ENCODE data around the gene NAV2. TPM values are rescaled to one million over a fixed set of nuclear protein-coding genes. Genes with fewer than 3 reads are reported as not detected.

NAV2 gene
- total and polyA plus RNA-seq, 5 donors = 4.4 to 12.9 (median 8.6) TPM

GRCh38 chr11:19730373-19730772, 17.7 kb downstream of the NAV2 start:
- WGBS = 67% methylated on average over 11 of the region's 11 CpGs
- no peaks in the 10 kb centered on the region for H3K9me3 ChIP-seq (ENCODE audit: control insufficient read depth, low read length)
- no peaks in the 10 kb centered on the region for H3K27me3 ChIP-seq (ENCODE audit: control insufficient read depth, insufficient read depth)
- intact Hi-C loops (cut with DNase I) = loop anchor here in 1 of 4 donors (10.0 kb wide), 1 partner anchor 56 kb away; no protein-coding TSS in a partner anchor
- H3K4me3 ChIP-seq (ENCODE audit: low read length) = no peak overlapping the region
- H3K27ac ChIP-seq (ENCODE audit: low read length) = no peak overlapping the region
- peaks cover 8% of the 10 kb centered on the region for H3K4me1 ChIP-seq (ENCODE audit: control insufficient read depth, insufficient read depth, low read length)
- peak; percentile 58 to 72 for ATAC-seq
- DNase-seq = peak; percentile 46 to 73 (median 69)

GRCh38 chr11:19734171-19734570, 21.5 kb downstream of the NAV2 start:
- intact Hi-C loops (cut with DNase I) = loop anchor here in 1 of 4 donors (10.0 kb wide), 1 partner anchor 59 kb away; no protein-coding TSS in a partner anchor
- no peak overlapping the region for H3K4me3 ChIP-seq (ENCODE audit: low read length)

GRCh38 chr11:19735157-19735908, 22.7 kb downstream of the NAV2 start:
- Histone ChIP-seq H3K27me3 (ENCODE audit: control insufficient read depth, insufficient read depth) (no peaks in the 10 kb centered on the region), H3K4me3 (ENCODE audit: low read length) (no peak overlapping the region), H3K9me3 (ENCODE audit: control insufficient read depth, low read length) (no peaks in the 10 kb centered on the region), H3K4me1 (ENCODE audit: control insufficient read depth, insufficient read depth, low read length) (peaks cover 12% of the 10 kb centered on the region), H3K27ac (ENCODE audit: low read length) (no peak overlapping the region)
- 73% methylated on average over 7 of the region's 7 CpGs for WGBS
- ATAC-seq (no peak), DNase-seq (no peak)
- intact Hi-C loops (cut with DNase I) = loop anchor here in 1 of 4 donors (10.0 kb wide), 1 partner anchor 61 kb away; no protein-coding TSS in a partner anchor

More at GRCh38 chr11:19734171-19734570, 21.5 kb downstream of the NAV2 start:
- peaks cover 5% of the 10 kb centered on the region for H3K4me1 ChIP-seq (ENCODE audit: control insufficient read depth, insufficient read depth, low read length)
- DNase-seq (no peak), ATAC-seq (no peak)
- no peak overlapping the region for H3K27ac ChIP-seq (ENCODE audit: low read length)
- H3K9me3 ChIP-seq (ENCODE audit: control insufficient read depth, low read length) = no peaks in the 10 kb centered on the region
- H3K27me3 ChIP-seq (ENCODE audit: control insufficient read depth, insufficient read depth) = no peaks in the 10 kb centered on the region
- whole genome bisulfite sequencing = 85% methylated on average over 2 of the region's 2 CpGs

DNA sequence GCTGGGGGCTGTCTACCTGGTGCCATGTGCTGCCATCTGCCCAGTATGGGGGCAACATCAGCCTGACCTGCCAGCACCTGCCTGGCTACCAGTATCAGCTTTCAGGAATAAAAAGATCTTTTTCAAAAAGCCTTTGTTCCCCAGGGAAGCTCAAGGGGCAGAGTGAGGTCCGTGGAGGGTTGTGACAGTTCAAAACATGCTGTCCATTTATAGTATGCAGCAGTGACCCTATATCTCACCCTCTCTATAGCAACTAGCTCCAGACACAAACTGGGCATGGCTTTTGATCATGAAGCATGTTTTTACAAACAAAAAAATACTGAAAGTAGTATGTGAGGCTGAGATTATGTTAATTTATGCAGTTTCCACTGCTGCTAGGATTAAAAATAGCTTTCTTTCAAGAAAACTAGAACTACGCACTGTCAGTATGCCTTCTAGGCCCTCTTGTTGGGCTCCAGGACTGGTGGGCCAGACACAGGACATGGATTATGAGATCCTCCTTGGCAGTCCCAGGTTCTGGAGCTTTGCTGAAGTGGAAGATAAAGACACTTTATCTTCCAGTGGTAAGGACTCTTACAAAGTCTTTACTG, 23.4 kb downstream of the NAV2 start:
- H3K27me3 ChIP-seq (ENCODE audit: control insufficient read depth, insufficient read depth) = no peaks in the 10 kb centered on the region
- ATAC-seq (no peak), DNase-seq (no peak)
- peaks cover 12% of the 10 kb centered on the region for H3K4me1 ChIP-seq (ENCODE audit: control insufficient read depth, insufficient read depth, low read length)
- 64% methylated on average over 2 of the region's 2 CpGs for WGBS
- no peaks in the 10 kb centered on the region for H3K9me3 ChIP-seq (ENCODE audit: control insufficient read depth, low read length)
- H3K27ac ChIP-seq (ENCODE audit: low read length) = no peak overlapping the region
- H3K4me3 ChIP-seq (ENCODE audit: low read length) = no peak overlapping the region
- intact Hi-C loops (cut with DNase I) = loop anchor here in 1 of 4 donors (10.0 kb wide), 1 partner anchor 61 kb away; no protein-coding TSS in a partner anchor

GRCh38 chr11:19736831-19737230, 24.2 kb downstream of the NAV2 start:
- WGBS = 88% methylated on average over 3 of the region's 3 CpGs
- Histone ChIP-seq H3K4me3 (ENCODE audit: low read length) (no peak overlapping the region), H3K27me3 (ENCODE audit: control insufficient read depth, insufficient read depth) (no peaks in the 10 kb centered on the region), H3K27ac (ENCODE audit: low read length) (no peak overlapping the region), H3K4me1 (ENCODE audit: control insufficient read depth, insufficient read depth, low read length) (peaks cover 12% of the 10 kb centered on the region), H3K9me3 (ENCODE audit: control insufficient read depth, low read length) (no peaks in the 10 kb centered on the region)
- DNase-seq (no peak), ATAC-seq (no peak)
- intact Hi-C loops (cut with DNase I) = loop anchor here in 1 of 4 donors (10.0 kb wide), 1 partner anchor 62 kb away; no protein-coding TSS in a partner anchor

DNA sequence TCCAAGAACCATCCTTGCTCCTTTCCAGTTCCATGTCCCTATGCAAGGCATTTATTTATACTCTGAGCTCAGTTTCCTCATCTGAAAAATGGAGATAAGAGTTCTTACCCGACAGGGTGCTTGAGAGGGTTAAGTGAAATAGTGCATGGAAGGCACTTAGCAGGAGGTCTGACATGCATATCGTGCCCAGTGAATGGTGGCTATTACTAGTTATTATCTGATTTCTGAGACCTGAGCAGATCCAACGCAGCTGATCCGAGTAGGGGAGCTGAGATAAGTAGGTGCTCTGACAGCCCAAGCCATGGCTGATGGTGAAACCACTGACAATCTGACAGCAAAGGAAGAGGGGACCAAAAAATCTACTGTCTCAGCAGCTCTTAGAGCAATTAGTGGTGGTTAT, 24.9 kb downstream of the NAV2 start:
- DNase-seq = no peak
- no peaks in the 10 kb centered on the region for H3K27me3 ChIP-seq (ENCODE audit: control insufficient read depth, insufficient read depth)
- intact Hi-C loops (cut with DNase I) = loop anchor here in 1 of 4 donors (10.0 kb wide), 1 partner anchor 63 kb away; no protein-coding TSS in a partner anchor
- H3K4me1 ChIP-seq (ENCODE audit: control insufficient read depth, insufficient read depth, low read length) = peaks cover 12% of the 10 kb centered on the region
- no peak overlapping the region for H3K4me3 ChIP-seq (ENCODE audit: low read length)
- no peak overlapping the region for H3K27ac ChIP-seq (ENCODE audit: low read length)
- no peaks in the 10 kb centered on the region for H3K9me3 ChIP-seq (ENCODE audit: control insufficient read depth, low read length)
- WGBS = 76% methylated on average over 4 of the region's 4 CpGs
- ATAC-seq = no peak

GRCh38 chr11:19738124-19738523, 25.5 kb downstream of the NAV2 start:
- intact Hi-C loops (cut with DNase I) = loop anchor here in 1 of 4 donors (10.0 kb wide), 1 partner anchor 63 kb away; no protein-coding TSS in a partner anchor
- H3K4me3 ChIP-seq (ENCODE audit: low read length) = no peak overlapping the region
- ATAC-seq (no peak), DNase-seq (no peak)
- WGBS = 49% methylated on average over 3 of the region's 3 CpGs
- no peaks in the 10 kb centered on the region for H3K9me3 ChIP-seq (ENCODE audit: control insufficient read depth, low read length)
- no peak overlapping the region for H3K27ac ChIP-seq (ENCODE audit: low read length)
- peaks cover 12% of the 10 kb centered on the region for H3K4me1 ChIP-seq (ENCODE audit: control insufficient read depth, insufficient read depth, low read length)
- no peaks in the 10 kb centered on the region for H3K27me3 ChIP-seq (ENCODE audit: control insufficient read depth, insufficient read depth)

DNA sequence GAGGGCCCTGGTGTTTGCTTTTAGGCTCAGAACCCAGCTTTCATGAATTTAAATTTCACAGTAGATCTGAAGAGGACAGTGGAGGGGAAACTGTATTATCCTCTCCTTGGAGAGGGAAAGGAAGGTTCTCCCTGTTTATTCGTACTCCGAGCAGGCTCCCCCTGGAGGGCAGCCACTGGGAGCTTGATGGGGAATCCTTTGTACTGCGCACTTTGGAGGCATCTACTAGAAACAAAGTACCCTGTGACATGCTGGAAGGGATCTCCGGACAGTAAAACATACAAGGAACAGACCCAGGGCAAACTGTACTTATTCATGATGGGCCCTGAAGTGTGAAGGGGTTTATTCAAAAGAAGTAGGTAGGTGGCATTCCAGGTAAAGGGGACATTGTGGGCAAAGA, 27.2 kb downstream of the NAV2 start:
- no peaks in the 10 kb centered on the region for H3K9me3 ChIP-seq (ENCODE audit: control insufficient read depth, low read length)
- no peaks in the 10 kb centered on the region for H3K27me3 ChIP-seq (ENCODE audit: control insufficient read depth, insufficient read depth)
- intact Hi-C loops (cut with DNase I) = loop anchor here in 2 of 4 donors (5.0 to 10.0 kb wide), 4 partner anchors 65 to 425 kb away; no protein-coding TSS in a partner anchor
- no peak overlapping the region for H3K27ac ChIP-seq (ENCODE audit: low read length)
- H3K4me1 ChIP-seq (ENCODE audit: control insufficient read depth, insufficient read depth, low read length) = peaks cover 12% of the 10 kb centered on the region
- ATAC-seq = peak in 1 of 2 donors; percentile 20
- WGBS = 68% methylated on average over 4 of the region's 4 CpGs
- H3K4me3 ChIP-seq (ENCODE audit: low read length) = no peak overlapping the region
- peak in 1 of 3 donors; percentile 73 for DNase-seq

- no peak overlapping the region for H3K4me3 ChIP-seq (ENCODE audit: low read length)
- no peak overlapping the region for H3K27ac ChIP-seq (ENCODE audit: low read length)
- H3K4me1 ChIP-seq (ENCODE audit: control insufficient read depth, insufficient read depth, low read length) = peaks cover 10% of the 10 kb centered on the region
- DNase-seq (no peak), ATAC-seq (no peak)
- 83% methylated on average over 1 of the region's 1 CpG for WGBS
- intact Hi-C loops (cut with DNase I) = loop anchor here in 2 of 4 donors (5.0 to 10.0 kb wide), 3 partner anchors 164 to 426 kb away; no protein-coding TSS in a partner anchor
- H3K27me3 ChIP-seq (ENCODE audit: control insufficient read depth, insufficient read depth) = no peaks in the 10 kb centered on the region
- no peaks in the 10 kb centered on the region for H3K9me3 ChIP-seq (ENCODE audit: control insufficient read depth, low read length)
Measured at GRCh38 chr11:19740586-19740985, 27.9 kb downstream of the NAV2 start.

DNA sequence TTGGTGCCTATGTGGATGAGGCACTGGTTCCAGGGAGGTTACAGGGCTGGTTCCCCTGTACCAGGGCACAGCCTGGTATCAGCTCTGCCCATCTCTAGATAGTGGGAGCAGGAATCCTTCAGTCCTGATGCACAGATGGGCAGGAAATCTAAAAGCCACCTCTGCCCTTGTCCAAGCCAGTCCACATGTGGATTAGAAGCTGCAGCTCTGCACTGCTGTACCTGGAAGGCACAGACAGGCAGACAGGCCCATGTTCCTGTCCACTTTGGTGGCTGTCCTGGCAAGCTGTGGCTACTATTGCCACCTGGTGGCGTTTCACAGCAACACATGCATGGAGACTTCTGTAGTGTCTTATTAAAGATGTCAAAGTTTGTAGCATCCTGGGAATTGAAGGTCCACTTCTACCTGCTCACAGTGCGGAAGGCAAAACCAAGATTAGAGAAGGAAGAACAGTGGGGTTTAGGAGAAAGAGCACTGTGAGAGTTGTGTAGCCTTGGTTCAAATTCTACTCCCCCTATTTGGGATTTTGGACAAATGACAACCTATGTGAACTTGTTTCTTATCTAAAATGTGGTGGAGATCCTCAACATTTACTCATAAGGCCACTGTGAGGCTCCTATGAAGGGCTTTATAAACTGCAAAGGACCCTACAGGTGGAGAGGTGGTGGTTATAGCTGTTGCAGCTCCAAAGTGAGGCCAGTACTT, 30.1 kb downstream of the NAV2 start:
- peaks cover 7% of the 10 kb centered on the region for H3K4me1 ChIP-seq (ENCODE audit: control insufficient read depth, insufficient read depth, low read length)
- no peak overlapping the region for H3K4me3 ChIP-seq (ENCODE audit: low read length)
- no peak overlapping the region for H3K27ac ChIP-seq (ENCODE audit: low read length)
- DNase-seq (peak; percentile 76 to 90 (median 87)), ATAC-seq (peak; percentile 85 to 90)
- no peaks in the 10 kb centered on the region for H3K9me3 ChIP-seq (ENCODE audit: control insufficient read depth, low read length)
- intact Hi-C loops (cut with DNase I) = loop anchor here in 3 of 4 donors (1.0 to 10.0 kb wide), 5 partner anchors 162 to 428 kb away; no protein-coding TSS in a partner anchor
- H3K27me3 ChIP-seq (ENCODE audit: control insufficient read depth, insufficient read depth) = no peaks in the 10 kb centered on the region
- 31% methylated on average over 2 of the region's 2 CpGs for WGBS
